ENCODE data around the gene ARHGEF37. TPM values are rescaled to one million over a fixed set of nuclear protein-coding genes. Genes with fewer than 3 reads are reported as not detected.
A peak's percentile ranks its signal among the peaks of the same experiment; 100 is the strongest.

The ARHGEF37 gene
- total RNA-seq, 1 donor from 2014 or later = 1.0 TPM

GRCh38 chr5:149633476-149634350 lies 52.4 kb downstream of the ARHGEF37 start:
- H3K4me3 Mint-ChIP-seq (ENCODE audit: unreplicated experiment) = no peak overlapping the region
- DNase-seq = no peak
- H3K36me3 Mint-ChIP-seq (ENCODE audit: unreplicated experiment) = no peaks in the 10 kb centered on the region
- no peaks in the 10 kb centered on the region for H3K27me3 Mint-ChIP-seq (ENCODE audit: unreplicated experiment)
- peaks cover 4% of the 10 kb centered on the region for H3K4me1 Mint-ChIP-seq (ENCODE audit: low read depth, unreplicated experiment)
- no peaks in the 10 kb centered on the region for H3K9me3 Mint-ChIP-seq (ENCODE audit: unreplicated experiment)
- no peak for TF ChIP-seq CTCF (IDR thresholded peaks at IDR 0.05; ENCODE audit: partially characterized antibody, unreplicated experiment)
- H3K27ac Mint-ChIP-seq (ENCODE audit: unreplicated experiment) = no peak overlapping the region

- H3K27ac Mint-ChIP-seq (ENCODE audit: unreplicated experiment) = no peak overlapping the region
- TF ChIP-seq CTCF (IDR thresholded peaks at IDR 0.05; ENCODE audit: partially characterized antibody, unreplicated experiment) = no peak
Observed at GRCh38 chr5:149635394-149635793, 54.1 kb downstream of the ARHGEF37 start.

GRCh38 chr5:149636191-149636860 lies 55.0 kb downstream of the ARHGEF37 start:
- H3K9me3 Mint-ChIP-seq (ENCODE audit: unreplicated experiment) = no peaks in the 10 kb centered on the region
- no peaks in the 10 kb centered on the region for H3K27me3 Mint-ChIP-seq (ENCODE audit: unreplicated experiment)
- no peak for DNase-seq
- no peaks in the 10 kb centered on the region for H3K36me3 Mint-ChIP-seq (ENCODE audit: unreplicated experiment)
- H3K4me1 Mint-ChIP-seq (ENCODE audit: low read depth, unreplicated experiment) = peaks cover 6% of the 10 kb centered on the region
- H3K4me3 Mint-ChIP-seq (ENCODE audit: unreplicated experiment) = no peak overlapping the region
- H3K27ac Mint-ChIP-seq (ENCODE audit: unreplicated experiment) = no peak overlapping the region
- no peak for TF ChIP-seq CTCF (IDR thresholded peaks at IDR 0.05; ENCODE audit: partially characterized antibody, unreplicated experiment)

More at GRCh38 chr5:149635394-149635793, 54.1 kb downstream of the ARHGEF37 start:
- H3K9me3 Mint-ChIP-seq (ENCODE audit: unreplicated experiment) = no peaks in the 10 kb centered on the region
- no peaks in the 10 kb centered on the region for H3K27me3 Mint-ChIP-seq (ENCODE audit: unreplicated experiment)
- H3K36me3 Mint-ChIP-seq (ENCODE audit: unreplicated experiment) = no peaks in the 10 kb centered on the region
- H3K4me3 Mint-ChIP-seq (ENCODE audit: unreplicated experiment) = no peak overlapping the region
- DNase-seq = no peak
- H3K4me1 Mint-ChIP-seq (ENCODE audit: low read depth, unreplicated experiment) = peaks cover 4% of the 10 kb centered on the region

GRCh38 chr5:149636861-149637246 lies 55.6 kb downstream of the ARHGEF37 start:
- Mint-ChIP-seq H3K36me3 (ENCODE audit: unreplicated experiment) (no peaks in the 10 kb centered on the region), H3K4me1 (ENCODE audit: low read depth, unreplicated experiment) (peaks cover 6% of the 10 kb centered on the region), H3K27me3 (ENCODE audit: unreplicated experiment) (no peaks in the 10 kb centered on the region), H3K4me3 (ENCODE audit: unreplicated experiment) (no peak overlapping the region), H3K9me3 (ENCODE audit: unreplicated experiment) (no peaks in the 10 kb centered on the region), H3K27ac (ENCODE audit: unreplicated experiment) (no peak overlapping the region)
- DNase-seq = peak; percentile 96
- TF ChIP-seq CTCF (IDR thresholded peaks at IDR 0.05; ENCODE audit: partially characterized antibody, unreplicated experiment) = peak; percentile 87

- Mint-ChIP-seq H3K4me3 (ENCODE audit: unreplicated experiment) (no peak overlapping the region), H3K4me1 (ENCODE audit: low read depth, unreplicated experiment) (peaks cover 6% of the 10 kb centered on the region), H3K27me3 (ENCODE audit: unreplicated experiment) (peaks cover 2% of the 10 kb centered on the region), H3K27ac (ENCODE audit: unreplicated experiment) (no peak overlapping the region), H3K36me3 (ENCODE audit: unreplicated experiment) (no peaks in the 10 kb centered on the region), H3K9me3 (ENCODE audit: unreplicated experiment) (no peaks in the 10 kb centered on the region)
- no peak for DNase-seq
- TF ChIP-seq CTCF (IDR thresholded peaks at IDR 0.05; ENCODE audit: partially characterized antibody, unreplicated experiment) = no peak
Observed at GRCh38 chr5:149638136-149638535, 56.8 kb downstream of the ARHGEF37 start.
